ENCODE data around the gene MED23.

DNA sequence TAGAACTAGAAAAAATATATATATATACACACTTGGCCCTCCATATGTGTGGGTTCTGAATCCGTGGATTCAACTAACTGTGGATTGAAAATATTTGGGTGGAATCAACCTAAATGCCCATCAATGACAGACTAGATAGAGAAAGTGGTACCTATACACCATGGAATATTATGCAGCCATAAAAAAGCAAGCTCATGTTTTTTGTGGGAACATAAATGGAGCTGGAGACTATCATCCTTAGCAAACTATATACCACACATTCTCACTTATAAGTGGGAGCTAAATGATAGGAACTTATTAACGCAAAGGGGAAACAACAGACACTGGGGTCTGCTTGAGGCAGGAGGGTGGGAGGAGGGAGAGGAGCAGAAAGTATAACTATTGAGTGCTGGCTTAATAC lies 45.1 kb upstream of the MED23 start:
- TF ChIP-seq TAF1 (IDR thresholded peaks at IDR 0.05; ENCODE audit: borderline replicate concordance, low read depth, low read length) (no peak), TEAD4 (IDR thresholded peaks at IDR 0.05; ENCODE audit: borderline replicate concordance, insufficient read depth) (no peak)

All from SK-N-SH (cell line).